ENCODE results near the gene CXCL1.

The CXCL1 gene

GRCh38 chr4:73869130-73870055 lies at the start of gene CXCL1:
TSS of gene CXCL1 (plus strand) at chr4:73869393. CDS start at chr4:73869471, 78 bp downstream.
- 0 out of 2 replicates have a peak, but pooled peaks have one; percentile 11 for TF ChIP-seq ZBTB7A (IDR thresholded peaks at IDR 0.05; ENCODE audit: low read depth)
- peak; percentile 24; the same call in 1 of the 2 replicates for TF ChIP-seq RAD21 (IDR thresholded peaks at IDR 0.05; ENCODE audit: low read depth)
- no peak for TF ChIP-seq CEBPB (IDR thresholded peaks at IDR 0.05)
- no peak for TF ChIP-seq CREB1 (IDR thresholded peaks at IDR 0.05; ENCODE audit: low read depth)

DNA sequence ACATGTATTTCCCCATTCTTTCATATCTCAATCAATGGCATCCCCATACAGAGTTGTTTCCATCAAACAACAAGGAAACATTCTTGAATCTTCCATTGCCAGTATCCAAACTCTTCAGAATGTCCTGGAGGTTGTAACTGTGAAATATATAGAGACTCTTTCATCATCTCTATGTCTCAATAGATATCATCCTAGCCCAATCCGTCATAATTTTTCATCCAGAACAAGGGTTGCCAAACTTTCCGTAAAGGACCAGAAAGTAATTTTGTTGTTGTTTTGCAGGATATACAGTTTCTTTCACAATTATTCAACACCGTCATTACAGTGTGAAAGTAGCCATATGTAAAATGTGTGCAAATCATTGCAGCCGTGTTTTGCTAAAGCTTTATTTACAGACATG lies 47.9 kb upstream of the CXCL1 start:
- TF ChIP-seq MAX (IDR thresholded peaks at IDR 0.05) (no peak), TEAD4 (IDR thresholded peaks at IDR 0.05) (no peak), TCF12 (IDR thresholded peaks at IDR 0.05; ENCODE audit: low read depth) (no peak), EP300 (IDR thresholded peaks at IDR 0.05; ENCODE audit: borderline replicate concordance) (no peak), ZBTB7A (IDR thresholded peaks at IDR 0.05; ENCODE audit: low read depth) (no peak), RAD21 (IDR thresholded peaks at IDR 0.05; ENCODE audit: low read depth) (no peak), CEBPB (IDR thresholded peaks at IDR 0.05) (no peak), EGR1 (IDR thresholded peaks at IDR 0.05) (no peak), NFIC (IDR thresholded peaks at IDR 0.05) (no peak), CREB1 (IDR thresholded peaks at IDR 0.05; ENCODE audit: low read depth) (no peak), USF1 (IDR thresholded peaks at IDR 0.05) (no peak), REST (IDR thresholded peaks at IDR 0.05; ENCODE audit: low read depth) (no peak), YY1 (IDR thresholded peaks at IDR 0.05; ENCODE audit: low read depth) (no peak), TAF1 (IDR thresholded peaks at IDR 0.05; ENCODE audit: low read depth) (no peak), FOXM1 (IDR thresholded peaks at IDR 0.05; ENCODE audit: borderline replicate concordance, low read depth) (no peak)

GRCh38 chr4:73822389-73822788 lies 46.8 kb upstream of the CXCL1 start:
- TF ChIP-seq YY1 (IDR thresholded peaks at IDR 0.05; ENCODE audit: low read depth) = no peak
- TF ChIP-seq NFIC (IDR thresholded peaks at IDR 0.05) = no peak
- no peak for TF ChIP-seq RAD21 (IDR thresholded peaks at IDR 0.05; ENCODE audit: low read depth)
- TF ChIP-seq FOXM1 (IDR thresholded peaks at IDR 0.05; ENCODE audit: borderline replicate concordance, low read depth) = no peak
- TF ChIP-seq CREB1 (IDR thresholded peaks at IDR 0.05; ENCODE audit: low read depth) = no peak
- TF ChIP-seq REST (IDR thresholded peaks at IDR 0.05; ENCODE audit: low read depth) = no peak
- no peak for TF ChIP-seq MAX (IDR thresholded peaks at IDR 0.05)
- no peak for TF ChIP-seq USF1 (IDR thresholded peaks at IDR 0.05)
- TF ChIP-seq EGR1 (IDR thresholded peaks at IDR 0.05) = no peak
- no peak for TF ChIP-seq CEBPB (IDR thresholded peaks at IDR 0.05)
- no peak for TF ChIP-seq EP300 (IDR thresholded peaks at IDR 0.05; ENCODE audit: borderline replicate concordance)

DNA sequence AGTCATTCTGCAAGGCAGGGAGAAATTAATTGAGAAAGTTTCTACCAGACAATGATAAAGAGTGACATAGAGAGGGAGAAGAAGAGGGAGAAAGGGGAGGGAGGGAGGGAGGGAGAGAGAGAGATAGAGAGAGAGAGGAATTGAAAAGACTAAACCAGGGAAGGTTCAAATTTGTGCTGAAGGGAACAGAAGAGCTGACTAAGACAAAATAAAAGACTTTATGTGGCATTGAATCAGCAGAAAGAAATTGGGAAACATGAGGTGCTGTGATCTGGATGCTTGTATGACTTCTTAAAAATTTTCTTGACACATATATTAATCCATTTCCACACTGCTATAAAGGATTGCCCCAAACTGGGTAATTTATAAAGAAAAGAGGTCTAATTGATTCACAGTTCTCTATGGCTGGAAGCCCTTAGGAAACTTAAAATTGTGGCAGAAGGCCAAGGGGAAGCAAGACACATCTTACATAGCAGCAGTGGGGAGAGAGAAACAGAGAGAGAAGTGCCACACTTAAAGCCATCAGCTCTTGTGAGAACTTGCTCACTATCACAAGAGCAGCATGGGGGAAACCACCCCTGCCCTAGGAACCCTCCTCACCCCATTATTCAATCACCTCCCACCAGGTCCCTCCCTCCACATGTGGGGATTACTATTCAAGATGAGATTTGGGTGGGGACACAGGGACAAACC lies 46.2 kb upstream of the CXCL1 start:
- TF ChIP-seq NFIC (IDR thresholded peaks at IDR 0.05) (no peak), EP300 (IDR thresholded peaks at IDR 0.05; ENCODE audit: borderline replicate concordance) (no peak), USF1 (IDR thresholded peaks at IDR 0.05) (no peak), TEAD4 (IDR thresholded peaks at IDR 0.05) (no peak), ZBTB7A (IDR thresholded peaks at IDR 0.05; ENCODE audit: low read depth) (no peak), CEBPB (IDR thresholded peaks at IDR 0.05) (no peak), MAX (IDR thresholded peaks at IDR 0.05) (no peak), EGR1 (IDR thresholded peaks at IDR 0.05) (no peak), TCF12 (IDR thresholded peaks at IDR 0.05; ENCODE audit: low read depth) (no peak), FOXM1 (IDR thresholded peaks at IDR 0.05; ENCODE audit: borderline replicate concordance, low read depth) (no peak), RAD21 (IDR thresholded peaks at IDR 0.05; ENCODE audit: low read depth) (no peak), YY1 (IDR thresholded peaks at IDR 0.05; ENCODE audit: low read depth) (no peak), REST (IDR thresholded peaks at IDR 0.05; ENCODE audit: low read depth) (no peak), TAF1 (IDR thresholded peaks at IDR 0.05; ENCODE audit: low read depth) (no peak), CREB1 (IDR thresholded peaks at IDR 0.05; ENCODE audit: low read depth) (no peak)
